Esophagus muscularis mucosa (tissue), 4 donors: ENCODE data around the gene TMEM205.

Experiments used
- EP300 ChIP-seq: sonication (generic); formaldehyde crosslinking; IDR thresholded peaks from one replicate; pipeline ENCODE4 v1.6.1; 2017; ENCODE audit warnings: antibody characterized with exemption
- POLR2A ChIP-seq: fragments of 450-650 bp; IDR thresholded peaks from one replicate; pipeline ENCODE4 v1.6.1; 2017; ENCODE audit warnings: antibody characterized with exemption, moderate library complexity, mild to moderate bottlenecking, low read depth
- POLR2AphosphoS5 ChIP-seq, 2 donors: sonication (generic); formaldehyde crosslinking; IDR thresholded peaks; one replicate each; pipeline ENCODE4 v1.6.1; 2017; ENCODE audit warnings: antibody characterized with exemption in 2 of 2
- TF ChIP-seq, protein P1 (sequence below), 3 experiments: fragments of 200-600 bp in 2 of 3; fragments of 450-650 bp in 1 of 3; sonication (generic) in 2 of 3; IDR thresholded peaks; one replicate each; pipeline ENCODE4 v1.5.1; 2017 to 2019; ENCODE audit warnings: antibody characterized with exemption in 3 of 3, mild to moderate bottlenecking in 2 of 3, moderate library complexity in 1 of 3

- TF ChIP-seq, protein P1, sequence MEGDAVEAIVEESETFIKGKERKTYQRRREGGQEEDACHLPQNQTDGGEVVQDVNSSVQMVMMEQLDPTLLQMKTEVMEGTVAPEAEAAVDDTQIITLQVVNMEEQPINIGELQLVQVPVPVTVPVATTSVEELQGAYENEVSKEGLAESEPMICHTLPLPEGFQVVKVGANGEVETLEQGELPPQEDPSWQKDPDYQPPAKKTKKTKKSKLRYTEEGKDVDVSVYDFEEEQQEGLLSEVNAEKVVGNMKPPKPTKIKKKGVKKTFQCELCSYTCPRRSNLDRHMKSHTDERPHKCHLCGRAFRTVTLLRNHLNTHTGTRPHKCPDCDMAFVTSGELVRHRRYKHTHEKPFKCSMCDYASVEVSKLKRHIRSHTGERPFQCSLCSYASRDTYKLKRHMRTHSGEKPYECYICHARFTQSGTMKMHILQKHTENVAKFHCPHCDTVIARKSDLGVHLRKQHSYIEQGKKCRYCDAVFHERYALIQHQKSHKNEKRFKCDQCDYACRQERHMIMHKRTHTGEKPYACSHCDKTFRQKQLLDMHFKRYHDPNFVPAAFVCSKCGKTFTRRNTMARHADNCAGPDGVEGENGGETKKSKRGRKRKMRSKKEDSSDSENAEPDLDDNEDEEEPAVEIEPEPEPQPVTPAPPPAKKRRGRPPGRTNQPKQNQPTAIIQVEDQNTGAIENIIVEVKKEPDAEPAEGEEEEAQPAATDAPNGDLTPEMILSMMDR (IDR thresholded peaks at IDR 0.05), result peak; percentile 43 to 66 (median 54)
- no peak for TF ChIP-seq EP300
- TF ChIP-seq POLR2AphosphoS5 (IDR thresholded peaks at IDR 0.05), result no peak
- no peak for TF ChIP-seq POLR2A
Observed at GRCh38 chr19:11382898-11383705, 37.0 kb upstream of the TMEM205 start.
